ENCODE results near the gene TMEM244.

DNA sequence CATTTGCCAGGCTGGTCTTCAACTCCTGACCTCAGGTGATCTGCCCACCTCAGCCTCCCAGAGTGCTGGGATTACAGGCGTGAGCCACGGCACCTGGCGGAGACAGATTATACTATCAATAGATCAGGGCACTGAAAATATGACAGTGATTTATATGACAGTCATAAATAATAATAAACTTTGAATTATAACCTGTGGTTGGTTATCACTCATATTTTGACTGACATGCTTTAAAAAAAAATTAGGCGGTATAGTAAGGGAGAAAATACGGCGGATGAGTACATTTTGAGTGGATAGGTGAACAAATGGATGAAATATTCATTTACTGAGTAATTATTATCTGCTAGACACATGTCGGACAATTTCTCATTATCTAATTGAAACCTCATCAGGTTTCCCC is 28.8 kb downstream of the TMEM244 start:
- TF ChIP-seq, protein P1, sequence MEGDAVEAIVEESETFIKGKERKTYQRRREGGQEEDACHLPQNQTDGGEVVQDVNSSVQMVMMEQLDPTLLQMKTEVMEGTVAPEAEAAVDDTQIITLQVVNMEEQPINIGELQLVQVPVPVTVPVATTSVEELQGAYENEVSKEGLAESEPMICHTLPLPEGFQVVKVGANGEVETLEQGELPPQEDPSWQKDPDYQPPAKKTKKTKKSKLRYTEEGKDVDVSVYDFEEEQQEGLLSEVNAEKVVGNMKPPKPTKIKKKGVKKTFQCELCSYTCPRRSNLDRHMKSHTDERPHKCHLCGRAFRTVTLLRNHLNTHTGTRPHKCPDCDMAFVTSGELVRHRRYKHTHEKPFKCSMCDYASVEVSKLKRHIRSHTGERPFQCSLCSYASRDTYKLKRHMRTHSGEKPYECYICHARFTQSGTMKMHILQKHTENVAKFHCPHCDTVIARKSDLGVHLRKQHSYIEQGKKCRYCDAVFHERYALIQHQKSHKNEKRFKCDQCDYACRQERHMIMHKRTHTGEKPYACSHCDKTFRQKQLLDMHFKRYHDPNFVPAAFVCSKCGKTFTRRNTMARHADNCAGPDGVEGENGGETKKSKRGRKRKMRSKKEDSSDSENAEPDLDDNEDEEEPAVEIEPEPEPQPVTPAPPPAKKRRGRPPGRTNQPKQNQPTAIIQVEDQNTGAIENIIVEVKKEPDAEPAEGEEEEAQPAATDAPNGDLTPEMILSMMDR (conservative IDR thresholded peaks at IDR 0.05 in 1 of 2, IDR thresholded peaks at IDR 0.05 in 1 of 2; ENCODE audit: extremely low read depth in 1 of 2, insufficient read depth in 1 of 2, low read depth in 1 of 2, low read length in 2 of 2): no peak
- no peak for TF ChIP-seq EZH2 (IDR thresholded peaks at IDR 0.05; ENCODE audit: borderline replicate concordance, low read length)

Data from mammary epithelial cell (primary cell).